ENCODE measurements around the gene KCNAB2.

GRCh38 chr1:6072774-6073479 lies 27.2 kb downstream of the KCNAB2 start:
- TF ChIP-seq CTCF (IDR thresholded peaks at IDR 0.05) = no peak
- TF ChIP-seq EZH2 (IDR thresholded peaks at IDR 0.05) = no peak
